KMS-11 (cell line): ENCODE results near the gene WIZ.

Experiments
- H2AFZ ChIP-seq: fragments of 200-600 bp; sonication (generic); 2 replicates; pipeline ENCODE4 v1.6.1; 2016; ENCODE audit warnings: antibody characterized with exemption, mixed run types, low read depth
- H3K27ac ChIP-seq: fragments of 200-600 bp; sonication (generic); 2 replicates; pipeline ENCODE4 v1.6.1; 2016; ENCODE audit warnings: mild to moderate bottlenecking, mixed run types
- H3K27me3 ChIP-seq: fragments of 200-600 bp; sonication (generic); 2 replicates; pipeline ENCODE4 v1.6.1; 2017; ENCODE audit warnings: mild to moderate bottlenecking, low read depth, mixed run types, moderate library complexity; ENCODE audit not compliant: insufficient read depth
- H3K36me3 ChIP-seq: fragments of 200-600 bp; sonication (generic); 2 replicates; pipeline ENCODE4 v1.6.1; 2017; ENCODE audit warnings: mild to moderate bottlenecking, mixed run types; ENCODE audit not compliant: insufficient read depth
- H3K4me1 ChIP-seq: fragments of 200-600 bp; sonication (generic); 2 replicates; pipeline ENCODE4 v1.6.1; 2016; ENCODE audit warnings: mild to moderate bottlenecking, low read depth, mixed run types; ENCODE audit not compliant: poor library complexity, severe bottlenecking
- H3K4me2 ChIP-seq: fragments of 200-600 bp; sonication (generic); 2 replicates; pipeline ENCODE4 v1.7.0; 2016; ENCODE audit warnings: mild to moderate bottlenecking, mixed run types
- H3K4me3 ChIP-seq: fragments of 200-600 bp; sonication (generic); IDR thresholded peaks from 2 replicates; pipeline ENCODE4 v1.6.1; 2017; ENCODE audit warnings: low read depth, low read length, mixed read lengths; ENCODE audit not compliant: insufficient read depth
- H3K79me2 ChIP-seq: fragments of 200-600 bp; sonication (generic); 2 replicates; pipeline ENCODE4 v1.6.1; 2016; ENCODE audit warnings: low read depth, mixed run types; ENCODE audit not compliant: insufficient read depth
- H3K9ac ChIP-seq: fragments of 200-600 bp; sonication (generic); 2 replicates; pipeline ENCODE4 v1.6.1; 2016; ENCODE audit warnings: mild to moderate bottlenecking, mixed run types
- H4K20me1 ChIP-seq: fragments of 200-600 bp; sonication (generic); 2 replicates; pipeline ENCODE4 v1.6.1; 2016; ENCODE audit warnings: mild to moderate bottlenecking, mixed run types; ENCODE audit not compliant: insufficient read depth
- CTCF ChIP-seq: fragments of 200-600 bp; sonication (generic); conservative IDR thresholded peaks from 2 replicates; pipeline ENCODE4 v1.6.1; 2017; ENCODE audit warnings: low read depth, mild to moderate bottlenecking, antibody characterized with exemption, low read length, moderate library complexity, mixed read lengths

WIZ gene

GRCh38 chr19:15400521-15401396, 49.0 kb downstream of the WIZ start:
- Histone ChIP-seq H3K36me3 (no peaks in the 10 kb centered on the region; the same call in 1 of the 2 replicates), H4K20me1 (0 out of 2 replicates have a peak, but pooled peaks cover 7% of the 10 kb centered on the region), H3K79me2 (peaks cover 42% of the 10 kb centered on the region; the same call in 1 of the 2 replicates), H3K4me1 (no peaks in the 10 kb centered on the region), H3K4me2 (no peak overlapping the region), H3K27ac (no peak overlapping the region), H3K27me3 (no peaks in the 10 kb centered on the region), H2AFZ (no peak overlapping the region), H3K9ac (no peak overlapping the region), H3K4me3 (no peak overlapping the region)
- TF ChIP-seq CTCF: no peak

DNA sequence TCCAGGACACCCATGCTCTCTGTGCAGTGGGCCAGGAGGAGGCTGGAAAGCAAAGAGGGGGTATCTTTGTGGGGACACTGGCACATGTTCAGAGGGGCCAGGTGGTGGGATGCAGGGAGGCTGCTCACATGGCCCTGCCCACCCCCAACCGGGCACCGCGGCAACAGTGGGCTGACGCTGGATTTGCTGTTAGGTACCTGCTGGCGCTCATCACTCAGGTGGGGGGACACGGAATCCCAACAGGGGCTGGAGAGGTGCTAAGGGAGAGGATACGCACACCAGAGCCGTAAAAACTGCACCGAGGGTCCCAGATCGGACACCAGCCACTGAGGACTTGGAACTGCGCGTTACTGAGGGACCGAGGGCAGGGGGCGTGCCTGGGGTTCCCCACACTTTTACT, 50.1 kb downstream of the WIZ start:
- no peak for TF ChIP-seq CTCF
- Histone ChIP-seq H3K79me2 (peaks cover 30% of the 10 kb centered on the region; the same call in 1 of the 2 replicates), H3K36me3 (no peaks in the 10 kb centered on the region; the same call in 1 of the 2 replicates), H4K20me1 (0 out of 2 replicates have a peak, but pooled peaks cover 7% of the 10 kb centered on the region), H3K4me2 (no peak overlapping the region), H2AFZ (no peak overlapping the region), H3K27me3 (no peaks in the 10 kb centered on the region), H3K4me3 (no peak overlapping the region), H3K4me1 (no peaks in the 10 kb centered on the region), H3K9ac (no peak overlapping the region), H3K27ac (no peak overlapping the region)

GRCh38 chr19:15399234-15399515, 50.6 kb downstream of the WIZ start:
- H2AFZ ChIP-seq: no peak overlapping the region
- peaks cover 26% of the 10 kb centered on the region; the same call in 1 of the 2 replicates for H3K79me2 ChIP-seq
- H4K20me1 ChIP-seq: 0 out of 2 replicates have a peak, but pooled peaks cover 3% of the 10 kb centered on the region
- H3K9ac ChIP-seq: no peak overlapping the region
- no peak overlapping the region for H3K27ac ChIP-seq
- H3K4me3 ChIP-seq: no peak overlapping the region
- H3K4me1 ChIP-seq: no peaks in the 10 kb centered on the region
- no peak for TF ChIP-seq CTCF
- no peaks in the 10 kb centered on the region for H3K27me3 ChIP-seq
- no peaks in the 10 kb centered on the region; the same call in 1 of the 2 replicates for H3K36me3 ChIP-seq
- H3K4me2 ChIP-seq: no peak overlapping the region

DNA sequence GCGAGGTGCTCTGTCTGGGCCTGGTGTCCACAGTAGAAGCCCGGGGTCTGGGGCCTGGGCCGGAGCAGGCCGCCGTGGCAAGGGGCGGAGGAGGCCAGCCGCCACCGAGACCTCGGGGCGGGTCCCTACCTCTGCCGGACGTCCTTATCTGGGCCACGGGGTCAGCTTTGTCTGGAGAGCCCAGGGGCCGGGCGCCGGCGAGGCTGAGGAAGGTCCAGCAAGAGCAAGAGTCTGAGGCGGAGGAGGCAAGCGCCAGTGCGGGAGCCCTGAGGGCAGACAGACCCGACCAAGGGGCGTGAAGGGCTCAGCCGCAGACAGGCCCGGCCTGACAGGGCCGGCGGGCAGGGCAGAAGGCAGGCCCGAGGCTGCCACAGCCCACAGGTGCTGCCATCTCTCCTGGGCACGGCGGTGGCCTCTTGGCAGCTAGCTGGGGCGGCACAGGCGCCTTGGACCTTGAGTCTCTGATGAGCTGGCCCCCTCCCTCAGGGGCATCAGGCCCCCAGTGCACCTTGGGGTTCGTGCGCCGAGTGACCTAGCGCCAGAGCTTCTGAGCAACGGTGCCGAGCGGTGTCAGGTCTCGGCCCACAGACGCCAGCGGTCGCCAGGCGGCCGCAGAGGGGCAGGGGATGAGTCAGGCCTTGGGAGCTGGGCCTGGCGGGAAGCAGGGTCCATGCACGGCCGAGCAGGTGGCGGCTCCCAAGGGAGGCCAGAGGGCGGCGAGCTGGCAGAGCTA, 51.1 kb downstream of the WIZ start:
- Histone ChIP-seq H2AFZ (no peak overlapping the region), H4K20me1 (no peaks in the 10 kb centered on the region), H3K79me2 (peaks cover 21% of the 10 kb centered on the region; the same call in 1 of the 2 replicates), H3K36me3 (no peaks in the 10 kb centered on the region; the same call in 1 of the 2 replicates), H3K4me2 (no peak overlapping the region), H3K9ac (no peak overlapping the region), H3K4me1 (no peaks in the 10 kb centered on the region), H3K27ac (no peak overlapping the region), H3K27me3 (no peaks in the 10 kb centered on the region), H3K4me3 (no peak overlapping the region)
- TF ChIP-seq CTCF: no peak
